Activated B cell treated with CpG ODN at 0.5 μM for 24 hours (primary cell): ENCODE measurements around the gene GZMM. TPM values are rescaled to one million over a fixed set of nuclear protein-coding genes. Genes with fewer than 3 reads are reported as not detected.

Experiments used
- ATAC-seq: fragments of 200-7000 bp; cut with Tn5 transposase; one replicate; pipeline ENCODE4 v1.10.0; 2021; ENCODE audit warnings: low read depth, mild to moderate bottlenecking, moderate library complexity
- CTCF ChIA-PET: fragments of 350-600 bp; sonication (Branson Sonifier 250); formaldehyde crosslinking; loops from one replicate; lab custom pipeline; 2021; ENCODE audit warnings: antibody characterized with exemption; lab: Charles Lee
- POLR2A ChIA-PET: fragments of 350-600 bp; sonication (Branson Sonifier 250); formaldehyde crosslinking; loops from one replicate; lab custom pipeline; 2021; ENCODE audit warnings: antibody characterized with exemption; lab: Charles Lee
- DNase-seq: peaks from one replicate; pipeline ENCODE4 v3.0.0; 2022
- H3K27ac Mint-ChIP-seq: one replicate; pipeline ENCODE4 v1.8.0; 2020; ENCODE audit warnings: mixed read lengths
- H3K27me3 Mint-ChIP-seq: one replicate; pipeline ENCODE4 v1.8.0; 2021; ENCODE audit warnings: mixed read lengths
- H3K36me3 Mint-ChIP-seq: one replicate; pipeline ENCODE4 v1.8.0; 2021; ENCODE audit warnings: low read depth, mixed read lengths
- H3K4me1 Mint-ChIP-seq: one replicate; pipeline ENCODE4 v1.8.0; 2021; ENCODE audit warnings: mixed read lengths
- H3K4me3 Mint-ChIP-seq: one replicate; pipeline ENCODE4 v1.8.0; 2020; ENCODE audit warnings: mild to moderate bottlenecking, mixed read lengths
- H3K9me3 Mint-ChIP-seq: one replicate; pipeline ENCODE4 v1.8.0; 2020; ENCODE audit warnings: mixed read lengths
- intact Hi-C: fragments of 100-400 bp; cut with micrococcal nuclease; formaldehyde crosslinking; loops from one replicate; pipeline ENCODE4 v1.15.1; 2024
- total RNA-seq: library from RNA; stranded (reverse); gene quantifications from 2 replicates; pipeline ENCODE4 v1.2.3, GENCODE V29; 2022
- TF ChIP-seq, protein P1 (sequence below): fragments of 200-600 bp; IDR thresholded peaks from one replicate; pipeline ENCODE4 v1.8.0; 2022; ENCODE audit warnings: antibody characterized with exemption, mild to moderate bottlenecking

The GZMM gene
- total RNA-seq, 1 donor from 2014 or later, result not detected

DNA sequence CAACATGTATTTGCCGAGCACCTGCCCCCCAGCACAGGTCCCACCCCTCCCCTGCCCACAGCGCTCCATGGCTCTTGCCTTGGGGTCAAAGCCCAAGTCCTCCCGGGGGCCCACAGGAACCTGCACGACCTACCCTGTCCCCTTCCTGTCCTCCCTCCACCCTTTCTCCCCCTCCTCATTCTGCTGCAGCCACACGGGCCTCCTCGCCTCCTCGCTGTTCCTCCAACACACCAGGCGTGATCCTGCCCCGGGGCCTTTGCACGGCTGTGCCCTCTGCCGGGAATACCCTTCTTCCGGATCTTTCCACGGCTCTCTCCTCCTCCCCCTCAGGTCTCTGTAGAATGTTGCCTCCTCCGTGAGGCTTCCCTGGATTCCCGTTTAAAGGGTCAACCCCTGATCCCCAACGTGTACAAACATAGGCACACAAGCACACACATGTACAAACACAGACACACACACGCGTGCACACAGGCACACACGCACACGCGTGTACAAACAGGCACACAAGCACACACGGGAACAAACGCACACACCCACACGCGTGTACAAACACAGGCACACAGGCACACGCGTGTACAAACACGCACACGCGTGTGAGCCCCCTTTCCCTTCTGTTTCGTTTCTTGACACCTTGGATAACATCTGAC lies 44.8 kb upstream of the GZMM start:
- Mint-ChIP-seq H3K36me3 (no peaks in the 10 kb centered on the region), H3K4me1 (peaks cover 14% of the 10 kb centered on the region), H3K27me3 (peaks cover 12% of the 10 kb centered on the region), H3K4me3 (no peak overlapping the region), H3K9me3 (no peaks in the 10 kb centered on the region), H3K27ac (no peak overlapping the region)
- ATAC-seq, result no peak
- intact Hi-C loops, result no loop called here
- TF ChIP-seq, protein P1, sequence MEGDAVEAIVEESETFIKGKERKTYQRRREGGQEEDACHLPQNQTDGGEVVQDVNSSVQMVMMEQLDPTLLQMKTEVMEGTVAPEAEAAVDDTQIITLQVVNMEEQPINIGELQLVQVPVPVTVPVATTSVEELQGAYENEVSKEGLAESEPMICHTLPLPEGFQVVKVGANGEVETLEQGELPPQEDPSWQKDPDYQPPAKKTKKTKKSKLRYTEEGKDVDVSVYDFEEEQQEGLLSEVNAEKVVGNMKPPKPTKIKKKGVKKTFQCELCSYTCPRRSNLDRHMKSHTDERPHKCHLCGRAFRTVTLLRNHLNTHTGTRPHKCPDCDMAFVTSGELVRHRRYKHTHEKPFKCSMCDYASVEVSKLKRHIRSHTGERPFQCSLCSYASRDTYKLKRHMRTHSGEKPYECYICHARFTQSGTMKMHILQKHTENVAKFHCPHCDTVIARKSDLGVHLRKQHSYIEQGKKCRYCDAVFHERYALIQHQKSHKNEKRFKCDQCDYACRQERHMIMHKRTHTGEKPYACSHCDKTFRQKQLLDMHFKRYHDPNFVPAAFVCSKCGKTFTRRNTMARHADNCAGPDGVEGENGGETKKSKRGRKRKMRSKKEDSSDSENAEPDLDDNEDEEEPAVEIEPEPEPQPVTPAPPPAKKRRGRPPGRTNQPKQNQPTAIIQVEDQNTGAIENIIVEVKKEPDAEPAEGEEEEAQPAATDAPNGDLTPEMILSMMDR, result no peak
- POLR2A ChIA-PET, result interaction anchor here (1.9 kb wide), 1 partner anchor 7 kb away, joined by 10 read pairs; no protein-coding TSS in a partner anchor
- CTCF ChIA-PET, result no interaction called here
- no peak for DNase-seq

DNA sequence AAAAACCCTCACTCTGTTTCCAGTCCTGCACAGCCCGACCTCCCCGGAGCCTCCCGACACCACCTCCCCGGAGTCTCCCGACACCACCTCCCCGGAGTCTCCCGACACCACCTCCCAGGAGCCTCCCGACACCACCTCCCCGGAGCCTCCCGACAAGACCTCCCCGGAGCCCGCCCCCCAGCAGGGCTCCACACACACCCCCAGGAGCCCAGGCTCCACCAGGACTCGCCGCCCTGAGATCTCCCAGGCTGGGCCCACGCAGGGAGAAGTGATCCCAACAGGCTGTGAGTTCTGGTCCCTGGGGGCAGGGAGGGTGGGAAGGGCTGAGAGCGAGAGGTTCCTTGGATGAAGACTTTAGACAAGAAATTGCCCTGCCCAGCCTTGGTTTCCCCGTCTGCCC lies 42.2 kb upstream of the GZMM start:
- H3K36me3 Mint-ChIP-seq, result no peaks in the 10 kb centered on the region
- ChIA-PET CTCF (no interaction called here), POLR2A (no interaction called here)
- H3K27me3 Mint-ChIP-seq, result peaks cover 12% of the 10 kb centered on the region
- DNase-seq (no peak), ATAC-seq (no peak)
- no peak overlapping the region for H3K27ac Mint-ChIP-seq
- intact Hi-C loops, result loop anchor here (10.0 kb wide), 2 partner anchors 157 to 207 kb away; partner anchors contain the start of genes MIER2 and PLPP2
- TF ChIP-seq, protein P1, result no peak
- H3K4me3 Mint-ChIP-seq, result no peak overlapping the region
- H3K4me1 Mint-ChIP-seq, result peaks cover 21% of the 10 kb centered on the region
- H3K9me3 Mint-ChIP-seq, result no peaks in the 10 kb centered on the region

DNA sequence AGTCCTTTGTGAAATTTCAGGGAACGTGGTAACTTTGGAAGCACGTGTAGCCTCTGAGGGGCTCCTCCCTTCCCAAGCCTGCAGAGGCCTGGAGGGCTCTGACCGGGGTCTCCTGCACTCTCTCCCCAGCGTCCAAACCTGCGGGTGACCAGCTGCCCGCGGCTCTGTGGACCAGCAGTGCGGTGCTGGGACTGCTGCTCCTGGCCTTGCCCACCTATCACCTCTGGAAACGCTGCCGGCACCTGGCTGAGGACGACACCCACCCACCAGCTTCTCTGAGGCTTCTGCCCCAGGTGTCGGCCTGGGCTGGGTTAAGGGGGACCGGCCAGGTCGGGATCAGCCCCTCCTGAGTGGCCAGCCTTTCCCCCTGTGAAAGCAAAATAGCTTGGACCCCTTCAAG lies 39.2 kb upstream of the GZMM start:
- intact Hi-C loops, result loop anchor here (10.0 kb wide), 2 partner anchors 160 to 210 kb away; partner anchors contain the start of genes MIER2 and PLPP2
- H3K27me3 Mint-ChIP-seq, result peaks cover under 1% of the 10 kb centered on the region
- ChIA-PET POLR2A (no interaction called here), CTCF (interaction anchor here (1.0 kb wide), 1 partner anchor 9 kb away, joined by 3 read pairs; no protein-coding TSS in a partner anchor)
- no peaks in the 10 kb centered on the region for H3K9me3 Mint-ChIP-seq
- TF ChIP-seq, protein P1, result no peak
- DNase-seq (no peak), ATAC-seq (no peak)
- peaks cover 5% of the 10 kb centered on the region for H3K36me3 Mint-ChIP-seq
- peaks cover 31% of the 10 kb centered on the region for H3K4me1 Mint-ChIP-seq
- H3K4me3 Mint-ChIP-seq, result no peak overlapping the region
- H3K27ac Mint-ChIP-seq, result no peak overlapping the region

DNA sequence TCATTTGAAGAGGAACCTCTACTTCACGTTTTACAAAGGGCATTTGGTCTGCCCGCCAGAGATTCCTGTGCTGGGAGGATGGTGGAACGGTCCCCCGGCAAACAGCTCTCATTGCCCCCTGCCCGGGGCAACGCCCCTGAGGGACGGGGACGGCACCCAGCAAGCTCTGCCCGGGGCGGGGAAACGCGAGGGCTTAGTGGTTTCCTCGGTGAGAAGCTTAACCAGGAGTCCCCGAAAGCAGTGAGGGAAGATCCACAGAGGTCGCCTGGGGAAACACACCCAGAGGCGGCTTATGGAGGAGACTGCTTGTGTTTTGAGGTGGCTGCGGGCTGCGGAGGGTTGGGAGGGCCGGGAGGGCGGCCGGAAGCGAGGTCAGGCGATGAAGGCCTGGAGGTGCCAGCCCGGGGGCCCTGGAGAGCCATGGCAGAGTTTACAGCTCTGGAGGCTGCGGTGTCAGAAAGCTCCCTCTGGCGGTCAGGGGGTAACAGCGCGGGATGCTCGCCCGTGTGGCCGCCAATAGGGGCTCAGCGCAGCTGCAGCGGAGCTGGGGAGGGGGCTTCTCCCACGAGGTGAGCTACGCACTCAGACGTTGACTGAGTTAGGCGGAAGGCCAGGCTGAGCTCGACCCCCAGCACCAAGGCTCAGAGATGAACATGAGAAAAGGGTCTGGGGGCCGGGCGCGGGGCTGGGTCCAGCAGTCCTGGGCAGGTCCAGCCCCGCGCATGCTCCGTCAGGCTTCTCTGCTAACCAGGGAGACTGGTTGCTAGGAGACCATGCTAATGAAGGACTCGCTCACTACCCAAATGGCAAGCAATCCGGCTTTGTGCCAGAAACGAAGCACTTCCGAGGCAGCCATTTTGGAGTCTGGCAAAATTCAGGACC lies 37.2 kb upstream of the GZMM start:
- no peaks in the 10 kb centered on the region for H3K27me3 Mint-ChIP-seq

More for the DNA sequence above, 37.2 kb upstream of the GZMM start:
- H3K4me1 Mint-ChIP-seq, result peaks cover 44% of the 10 kb centered on the region
- CTCF ChIA-PET, result interaction anchor here (0.5 to 1.8 kb wide), 7 partner anchors 18 to 211 kb away, joined by 3 to 16 read pairs (median 4); partner anchors contain the start of genes BSG, CDC34 and MIER2
- TF ChIP-seq, protein P1, result peak; percentile 70
- intact Hi-C loops, result loop anchor here (1.0 to 10.0 kb wide), 5 partner anchors 17 to 212 kb away; partner anchors contain the start of genes BSG, CDC34, MIER2 and PLPP2
- DNase-seq (peak; percentile 91), ATAC-seq (peak; percentile 70)
- peaks cover 6% of the 10 kb centered on the region for H3K36me3 Mint-ChIP-seq
- peak overlapping the region; percentile 100 for H3K27ac Mint-ChIP-seq
- no peaks in the 10 kb centered on the region for H3K9me3 Mint-ChIP-seq
- H3K4me3 Mint-ChIP-seq, result peak overlapping the region; percentile 95
- POLR2A ChIA-PET, result interaction anchor here (0.8 to 1.7 kb wide), 8 partner anchors 8 to 745 kb away, joined by 3 to 47 read pairs (median 6); partner anchors contain the start of genes BSG, MADCAM1, POLRMT and RNF126
